ENCODE data around the gene AP3B1.

The AP3B1 gene

DNA sequence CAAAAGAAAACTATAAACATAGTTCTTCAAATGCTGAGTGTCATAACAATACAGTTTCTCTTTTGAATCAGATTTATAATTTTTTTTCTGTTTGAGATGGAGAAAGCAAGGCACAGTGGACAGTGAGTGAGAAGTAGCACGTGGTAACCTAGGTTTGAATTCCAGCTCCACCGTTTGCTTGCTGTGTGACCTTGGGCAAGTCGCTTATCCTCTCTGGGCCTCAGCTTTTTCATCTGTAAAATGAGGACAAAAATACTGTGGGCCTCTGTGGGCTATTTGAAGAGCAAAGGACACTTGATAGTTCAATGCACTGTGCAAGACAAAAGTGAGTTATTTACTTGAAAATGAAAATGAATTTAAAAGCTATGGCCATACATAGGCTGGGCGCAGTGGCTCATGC lies 330.7 kb downstream of the AP3B1 start:
- H3K4me2 ChIP-seq (ENCODE audit: low read depth, low read length, poor library complexity, severe bottlenecking) = no peak overlapping the region
- no peaks in the 10 kb centered on the region for H3K36me3 ChIP-seq (ENCODE audit: insufficient read depth, low read length)
- no peak for TF ChIP-seq EZH2phosphoT487 (IDR thresholded peaks at IDR 0.05; ENCODE audit: borderline replicate concordance)
- TF ChIP-seq, protein P1, sequence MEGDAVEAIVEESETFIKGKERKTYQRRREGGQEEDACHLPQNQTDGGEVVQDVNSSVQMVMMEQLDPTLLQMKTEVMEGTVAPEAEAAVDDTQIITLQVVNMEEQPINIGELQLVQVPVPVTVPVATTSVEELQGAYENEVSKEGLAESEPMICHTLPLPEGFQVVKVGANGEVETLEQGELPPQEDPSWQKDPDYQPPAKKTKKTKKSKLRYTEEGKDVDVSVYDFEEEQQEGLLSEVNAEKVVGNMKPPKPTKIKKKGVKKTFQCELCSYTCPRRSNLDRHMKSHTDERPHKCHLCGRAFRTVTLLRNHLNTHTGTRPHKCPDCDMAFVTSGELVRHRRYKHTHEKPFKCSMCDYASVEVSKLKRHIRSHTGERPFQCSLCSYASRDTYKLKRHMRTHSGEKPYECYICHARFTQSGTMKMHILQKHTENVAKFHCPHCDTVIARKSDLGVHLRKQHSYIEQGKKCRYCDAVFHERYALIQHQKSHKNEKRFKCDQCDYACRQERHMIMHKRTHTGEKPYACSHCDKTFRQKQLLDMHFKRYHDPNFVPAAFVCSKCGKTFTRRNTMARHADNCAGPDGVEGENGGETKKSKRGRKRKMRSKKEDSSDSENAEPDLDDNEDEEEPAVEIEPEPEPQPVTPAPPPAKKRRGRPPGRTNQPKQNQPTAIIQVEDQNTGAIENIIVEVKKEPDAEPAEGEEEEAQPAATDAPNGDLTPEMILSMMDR (conservative IDR thresholded peaks at IDR 0.05; ENCODE audit: low read length) = no peak
- H3K9ac ChIP-seq (ENCODE audit: low read depth, low read length, poor library complexity, severe bottlenecking) = no peak overlapping the region
- peaks cover 13% of the 10 kb centered on the region for H3K27me3 ChIP-seq (ENCODE audit: insufficient read depth, low read length, poor library complexity, severe bottlenecking)
- H3K4me3 ChIP-seq (ENCODE audit: low read length, poor library complexity, severe bottlenecking) = no peak overlapping the region
- H3K9me2 ChIP-seq (replicated peaks; ENCODE audit: low read depth, low read length) = no peaks in the 10 kb centered on the region
- H2AFZ ChIP-seq (ENCODE audit: low read length) = no peak overlapping the region
- no peaks in the 10 kb centered on the region for H3K9me3 ChIP-seq (ENCODE audit: insufficient read depth, low read depth, low read length)
- H4K20me1 ChIP-seq (ENCODE audit: insufficient read depth, low read length, poor library complexity, severe bottlenecking) = no peaks in the 10 kb centered on the region
- H3F3A ChIP-seq (ENCODE audit: low read depth) = no peaks in the 10 kb centered on the region
- no peaks in the 10 kb centered on the region for H3K4me1 ChIP-seq (ENCODE audit: insufficient read depth, low read length, poor library complexity, severe bottlenecking)
- H3K79me2 ChIP-seq (ENCODE audit: insufficient read depth, low read length) = no peaks in the 10 kb centered on the region

DNA sequence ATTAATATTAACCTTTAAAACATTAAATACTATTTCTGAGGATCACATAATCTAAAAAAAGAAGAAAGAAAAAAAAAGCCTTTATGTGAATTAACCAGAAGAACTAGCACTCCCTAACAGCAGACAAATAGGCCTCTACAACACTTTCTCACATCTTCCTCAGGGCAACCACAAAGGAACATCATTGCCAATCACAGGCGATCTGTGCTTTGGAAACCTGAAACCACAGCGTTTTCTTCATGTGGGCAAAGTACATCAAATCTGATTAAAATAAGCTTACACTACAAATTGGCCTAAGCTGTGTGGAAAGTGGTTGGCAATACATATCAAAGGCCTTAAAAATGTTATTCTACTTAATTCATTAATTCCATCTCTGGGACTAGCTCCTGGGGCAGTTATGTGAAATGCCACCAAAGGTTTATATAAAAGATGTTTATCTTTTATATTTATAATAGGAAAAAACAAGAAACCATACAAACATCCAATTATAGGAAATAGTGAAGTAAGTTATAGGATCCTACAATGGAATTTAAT lies 333.6 kb downstream of the AP3B1 start:
- H3K4me2 ChIP-seq (ENCODE audit: low read depth, low read length, poor library complexity, severe bottlenecking) = no peak overlapping the region
- H3K9me3 ChIP-seq (ENCODE audit: insufficient read depth, low read depth, low read length) = no peaks in the 10 kb centered on the region
- H3K9me2 ChIP-seq (replicated peaks; ENCODE audit: low read depth, low read length) = no peaks in the 10 kb centered on the region
- H3K79me2 ChIP-seq (ENCODE audit: insufficient read depth, low read length) = no peaks in the 10 kb centered on the region
- no peak overlapping the region for H3K4me3 ChIP-seq (ENCODE audit: low read length, poor library complexity, severe bottlenecking)
- no peaks in the 10 kb centered on the region for H4K20me1 ChIP-seq (ENCODE audit: insufficient read depth, low read length, poor library complexity, severe bottlenecking)
- no peak overlapping the region for H3K9ac ChIP-seq (ENCODE audit: low read depth, low read length, poor library complexity, severe bottlenecking)
- H2AFZ ChIP-seq (ENCODE audit: low read length) = no peak overlapping the region
- H3K4me1 ChIP-seq (ENCODE audit: insufficient read depth, low read length, poor library complexity, severe bottlenecking) = no peaks in the 10 kb centered on the region
- H3F3A ChIP-seq (ENCODE audit: low read depth) = no peaks in the 10 kb centered on the region
- peaks cover 13% of the 10 kb centered on the region for H3K27me3 ChIP-seq (ENCODE audit: insufficient read depth, low read length, poor library complexity, severe bottlenecking)
- TF ChIP-seq EZH2phosphoT487 (IDR thresholded peaks at IDR 0.05; ENCODE audit: borderline replicate concordance) = no peak
- TF ChIP-seq, protein P1 (conservative IDR thresholded peaks at IDR 0.05; ENCODE audit: low read length) = no peak
- no peaks in the 10 kb centered on the region for H3K36me3 ChIP-seq (ENCODE audit: insufficient read depth, low read length)

- Histone ChIP-seq H3K9me3 (ENCODE audit: insufficient read depth, low read depth, low read length) (no peaks in the 10 kb centered on the region), H3K9me2 (replicated peaks; ENCODE audit: low read depth, low read length) (no peaks in the 10 kb centered on the region), H3K27me3 (ENCODE audit: insufficient read depth, low read length, poor library complexity, severe bottlenecking) (peaks cover 13% of the 10 kb centered on the region), H3K36me3 (ENCODE audit: insufficient read depth, low read length) (no peaks in the 10 kb centered on the region), H3K4me3 (ENCODE audit: low read length, poor library complexity, severe bottlenecking) (no peak overlapping the region), H2AFZ (ENCODE audit: low read length) (no peak overlapping the region), H3K4me2 (ENCODE audit: low read depth, low read length, poor library complexity, severe bottlenecking) (no peak overlapping the region), H4K20me1 (ENCODE audit: insufficient read depth, low read length, poor library complexity, severe bottlenecking) (no peaks in the 10 kb centered on the region), H3K9ac (ENCODE audit: low read depth, low read length, poor library complexity, severe bottlenecking) (no peak overlapping the region), H3K4me1 (ENCODE audit: insufficient read depth, low read length, poor library complexity, severe bottlenecking) (no peaks in the 10 kb centered on the region), H3K79me2 (ENCODE audit: insufficient read depth, low read length) (no peaks in the 10 kb centered on the region), H3F3A (ENCODE audit: low read depth) (no peaks in the 10 kb centered on the region)
- TF ChIP-seq, protein P1 (conservative IDR thresholded peaks at IDR 0.05; ENCODE audit: low read length) = no peak
- no peak for TF ChIP-seq EZH2phosphoT487 (IDR thresholded peaks at IDR 0.05; ENCODE audit: borderline replicate concordance)
Measured at GRCh38 chr5:77960305-77960704, 334.2 kb downstream of the AP3B1 start.
